Stimulated activated CD4-positive, alpha-beta T cell treated with anti-CD3 and anti-CD28 coated beads, Interleukin-4, amount 100 ng/mL, for 48 hours (primary cell): ENCODE data around the gene WWP2.
A peak's percentile ranks its signal among the peaks of the same experiment; 100 is the strongest.

ENCODE experiments used
- DNase-seq, 2 donors: peaks; one replicate each; pipeline ENCODE4 v3.0.0-alpha.2; 2020; ENCODE audit warnings: low read depth in 2 of 2

Gene WWP2

DNA sequence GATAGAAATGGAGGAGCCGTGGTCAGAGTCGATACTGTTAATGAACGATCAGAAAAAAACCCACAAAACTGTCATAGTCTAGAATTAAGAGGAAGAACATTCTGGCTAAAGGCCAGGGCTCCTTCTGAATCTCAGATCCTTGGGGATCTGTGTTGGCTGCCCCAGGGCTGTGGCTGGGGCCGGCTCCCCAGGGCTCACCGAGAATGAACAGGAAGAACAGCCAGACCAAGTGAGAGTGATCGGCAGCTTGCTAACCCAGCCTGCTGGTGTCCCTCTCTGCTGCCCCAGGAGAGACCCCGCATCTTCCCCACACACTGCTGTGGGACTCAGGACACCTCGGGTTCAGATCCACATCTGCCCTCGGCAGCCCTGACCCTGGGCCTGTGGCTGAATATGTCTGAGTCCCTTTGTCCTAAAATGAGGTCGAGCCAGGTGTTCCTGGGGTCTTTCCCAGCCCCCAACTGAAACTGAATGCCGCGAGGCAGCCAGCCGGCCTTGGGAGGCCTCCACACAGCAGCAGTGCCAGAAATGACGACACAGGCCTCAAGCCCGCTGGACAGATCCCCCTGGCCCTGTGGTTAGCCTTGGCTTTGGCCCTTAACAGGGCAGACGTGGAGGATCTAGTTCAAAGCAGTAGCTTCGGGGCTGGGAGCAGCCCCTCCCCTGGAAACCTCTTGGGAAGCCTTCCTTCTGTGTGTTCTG, 165.1 kb downstream of the WWP2 start:
- DNase-seq, result no peak

DNA sequence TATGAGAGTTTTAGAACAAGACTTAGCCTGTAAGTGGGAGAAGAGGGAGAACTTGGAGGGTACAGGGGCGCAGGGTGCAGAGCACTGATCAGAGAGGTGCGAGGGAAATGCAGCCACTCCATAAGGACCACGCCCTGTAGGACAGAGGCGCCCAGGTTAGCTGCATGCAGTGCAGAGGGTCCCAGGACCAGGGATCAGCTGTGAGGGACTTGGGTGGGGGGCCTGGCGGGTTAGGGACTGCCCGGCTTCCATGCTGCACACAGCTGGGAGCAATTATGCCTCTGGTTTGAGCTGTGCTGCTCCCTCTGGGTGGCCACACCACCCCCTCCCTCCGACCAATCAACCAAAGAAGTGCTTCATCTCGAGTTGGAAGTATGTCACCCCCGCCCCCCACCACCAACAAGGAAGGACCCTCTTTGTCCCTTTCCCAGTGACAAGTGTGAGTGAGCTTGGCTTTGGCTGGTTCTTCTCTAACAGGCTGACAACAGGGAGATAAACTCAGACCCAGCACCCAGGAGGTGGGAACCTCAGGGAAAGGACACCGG, 166.8 kb downstream of the WWP2 start:
- no peak for DNase-seq

DNA sequence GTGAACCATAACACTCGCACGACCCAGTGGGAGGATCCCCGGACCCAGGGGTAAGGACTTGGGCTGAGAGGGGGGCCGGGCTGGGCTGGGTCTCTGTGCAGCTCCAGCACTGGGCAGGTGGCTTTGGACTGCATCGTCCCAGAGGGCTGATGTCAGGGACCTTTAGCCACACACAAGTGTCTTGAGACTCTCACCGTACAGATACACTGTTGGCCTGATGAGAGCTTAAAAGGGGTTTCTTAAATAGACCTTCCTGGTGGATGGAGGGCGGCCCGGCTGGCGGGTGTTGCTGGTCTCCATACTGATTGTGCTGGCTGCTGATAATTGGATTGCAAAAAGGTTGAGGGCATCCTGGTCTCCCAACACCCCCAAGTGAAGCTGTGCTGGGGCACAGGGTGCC, 167.3 kb downstream of the WWP2 start:
- no peak for DNase-seq

DNA sequence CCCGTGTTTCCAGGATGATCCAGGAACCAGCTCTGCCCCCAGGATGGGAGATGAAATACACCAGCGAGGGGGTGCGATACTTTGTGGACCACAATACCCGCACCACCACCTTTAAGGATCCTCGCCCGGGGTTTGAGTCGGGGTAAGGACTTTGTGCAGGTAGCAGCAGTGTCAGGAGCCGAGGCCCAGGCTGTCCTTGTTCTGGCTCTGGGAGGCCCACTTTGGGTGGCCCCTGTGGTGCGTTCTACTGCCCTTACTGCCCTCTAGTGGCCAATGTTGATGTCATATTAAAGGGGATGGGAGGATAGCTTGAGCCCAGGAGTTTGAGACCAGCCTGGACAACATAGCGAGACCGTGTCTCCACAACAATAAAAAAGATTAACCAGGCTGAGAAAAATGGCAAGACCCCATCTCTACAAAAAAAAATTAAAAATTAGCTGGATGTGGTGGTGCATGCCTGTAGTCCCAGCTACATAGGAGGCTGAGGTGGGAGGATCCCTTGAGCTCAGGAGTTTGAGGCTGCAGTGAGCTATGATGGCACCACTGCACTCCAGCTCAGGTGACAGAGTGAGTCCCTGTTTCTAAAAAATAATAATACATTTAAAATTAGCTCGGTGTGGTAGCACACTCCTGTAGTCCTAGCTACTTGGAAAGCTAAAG, 168.1 kb downstream of the WWP2 start:
- DNase-seq, result peak; percentile 19 to 27

DNA sequence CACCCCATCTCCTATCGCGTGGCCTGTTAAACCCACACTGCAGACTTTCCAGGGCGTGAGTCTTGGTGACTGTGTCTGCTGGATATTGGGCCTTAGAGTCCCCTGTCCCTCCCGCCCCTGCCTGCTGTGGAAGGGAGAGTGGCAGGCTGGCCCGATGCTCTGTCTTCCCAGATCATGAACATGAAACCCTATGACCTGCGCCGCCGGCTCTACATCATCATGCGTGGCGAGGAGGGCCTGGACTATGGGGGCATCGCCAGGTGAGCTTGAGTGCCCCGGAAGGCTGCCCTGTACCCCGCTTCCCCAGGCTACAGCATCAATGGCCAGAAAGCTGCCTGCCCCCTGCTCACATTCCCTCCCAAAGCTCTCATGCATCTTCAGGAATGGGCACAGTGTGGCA, 169.5 kb downstream of the WWP2 start:
- no peak for DNase-seq

GRCh38 chr16:69932228-69932627, 170.1 kb downstream of the WWP2 start:
- no peak for DNase-seq

DNA sequence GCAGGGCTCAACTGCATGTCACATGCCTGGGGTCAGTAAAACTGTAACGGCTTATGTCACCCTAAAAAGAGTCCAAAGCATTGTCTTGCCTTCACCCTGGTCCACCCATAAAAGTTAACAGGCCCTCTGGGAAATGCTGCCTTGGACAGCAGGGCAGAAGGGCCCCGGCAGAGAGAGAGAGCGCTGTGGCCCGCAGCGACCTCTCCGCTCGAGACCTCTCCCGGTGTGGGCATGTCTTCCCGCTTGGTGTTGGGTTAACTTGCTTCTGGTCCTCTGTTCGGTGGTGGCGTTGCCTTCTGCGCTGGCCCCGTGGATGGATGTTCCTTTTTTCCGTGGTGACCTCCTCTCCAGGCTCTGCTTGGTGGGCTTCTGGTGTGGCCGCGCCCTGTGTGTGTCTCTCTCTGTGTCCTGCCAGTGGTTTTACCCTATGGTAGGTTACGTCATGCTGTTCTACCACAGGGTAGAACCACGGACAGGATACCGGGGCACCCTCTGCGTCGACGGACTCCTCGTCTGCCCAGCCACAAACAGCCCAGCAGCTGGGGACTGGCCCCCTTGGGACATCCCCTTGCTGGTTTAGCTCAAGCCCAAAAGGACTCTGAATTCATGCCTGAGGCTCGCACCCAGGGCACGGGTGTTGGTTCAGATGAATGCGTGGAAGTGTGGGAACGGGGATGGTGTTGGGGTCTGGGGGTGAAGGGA, 170.7 kb downstream of the WWP2 start:
- no peak for DNase-seq

- no peak for DNase-seq
Measured at GRCh38 chr16:69934044-69934443, 171.9 kb downstream of the WWP2 start.

GRCh38 chr16:69934751-69935150, 172.6 kb downstream of the WWP2 start:
- no peak for DNase-seq

- DNase-seq, result no peak
Measured at GRCh38 chr16:69935278-69935711, 173.2 kb downstream of the WWP2 start.

DNA sequence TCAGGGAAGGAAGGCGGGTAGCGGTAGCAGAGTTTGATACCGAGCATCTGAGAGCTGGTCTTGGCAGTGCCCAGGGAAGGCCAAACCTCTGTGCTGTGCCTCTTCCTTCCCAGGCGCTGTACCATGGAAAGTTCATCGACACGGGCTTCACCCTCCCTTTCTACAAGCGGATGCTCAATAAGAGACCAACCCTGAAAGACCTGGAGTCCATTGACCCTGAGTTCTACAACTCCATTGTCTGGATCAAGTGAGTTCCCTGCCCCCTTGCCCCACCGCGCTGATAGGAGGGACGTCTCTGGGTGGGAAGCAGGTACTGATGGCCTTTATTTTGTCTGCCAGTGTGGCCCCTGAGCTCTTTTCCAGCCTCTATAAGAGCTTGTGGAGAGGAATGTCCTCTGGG, 173.6 kb downstream of the WWP2 start:
- DNase-seq, result no peak

DNA sequence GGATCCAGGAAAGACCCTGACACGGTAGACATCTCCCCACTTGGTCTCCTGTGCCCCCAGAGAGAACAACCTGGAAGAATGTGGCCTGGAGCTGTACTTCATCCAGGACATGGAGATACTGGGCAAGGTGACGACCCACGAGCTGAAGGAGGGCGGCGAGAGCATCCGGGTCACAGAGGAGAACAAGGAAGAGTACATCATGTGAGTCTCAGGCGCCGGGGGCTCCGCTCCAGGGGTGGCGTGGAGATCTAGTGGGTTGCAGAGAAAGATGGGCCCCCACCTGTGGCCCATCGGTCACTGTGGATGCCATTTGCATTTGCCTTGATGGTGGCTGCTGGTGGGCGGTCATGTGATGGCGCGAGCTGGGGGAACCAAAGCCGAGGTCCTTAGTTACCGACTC, 174.1 kb downstream of the WWP2 start:
- no peak for DNase-seq

DNA sequence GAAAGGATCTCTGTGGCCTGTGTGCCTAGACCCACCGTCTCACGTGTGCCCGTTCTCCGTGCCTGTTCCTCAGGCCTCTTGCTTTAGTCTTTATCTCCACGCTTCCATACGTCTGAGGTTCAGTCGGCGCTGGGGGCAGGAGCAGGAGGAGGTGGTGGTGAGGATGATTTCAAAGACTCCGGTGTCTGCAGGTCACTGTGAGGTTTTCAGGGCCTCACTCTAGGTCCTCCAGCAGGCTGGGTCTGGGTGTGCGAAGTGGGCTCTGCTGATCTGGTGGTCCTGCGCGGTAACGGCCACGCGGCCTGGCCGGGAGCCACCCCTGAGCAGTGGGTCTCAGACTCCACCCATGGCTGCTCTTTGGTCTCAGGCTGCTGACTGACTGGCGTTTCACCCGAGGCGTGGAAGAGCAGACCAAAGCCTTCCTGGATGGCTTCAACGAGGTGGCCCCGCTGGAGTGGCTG, 174.6 kb downstream of the WWP2 start:
- DNase-seq, result no peak

- DNase-seq, result no peak
Measured at GRCh38 chr16:69937465-69937951, 175.4 kb downstream of the WWP2 start.

DNA sequence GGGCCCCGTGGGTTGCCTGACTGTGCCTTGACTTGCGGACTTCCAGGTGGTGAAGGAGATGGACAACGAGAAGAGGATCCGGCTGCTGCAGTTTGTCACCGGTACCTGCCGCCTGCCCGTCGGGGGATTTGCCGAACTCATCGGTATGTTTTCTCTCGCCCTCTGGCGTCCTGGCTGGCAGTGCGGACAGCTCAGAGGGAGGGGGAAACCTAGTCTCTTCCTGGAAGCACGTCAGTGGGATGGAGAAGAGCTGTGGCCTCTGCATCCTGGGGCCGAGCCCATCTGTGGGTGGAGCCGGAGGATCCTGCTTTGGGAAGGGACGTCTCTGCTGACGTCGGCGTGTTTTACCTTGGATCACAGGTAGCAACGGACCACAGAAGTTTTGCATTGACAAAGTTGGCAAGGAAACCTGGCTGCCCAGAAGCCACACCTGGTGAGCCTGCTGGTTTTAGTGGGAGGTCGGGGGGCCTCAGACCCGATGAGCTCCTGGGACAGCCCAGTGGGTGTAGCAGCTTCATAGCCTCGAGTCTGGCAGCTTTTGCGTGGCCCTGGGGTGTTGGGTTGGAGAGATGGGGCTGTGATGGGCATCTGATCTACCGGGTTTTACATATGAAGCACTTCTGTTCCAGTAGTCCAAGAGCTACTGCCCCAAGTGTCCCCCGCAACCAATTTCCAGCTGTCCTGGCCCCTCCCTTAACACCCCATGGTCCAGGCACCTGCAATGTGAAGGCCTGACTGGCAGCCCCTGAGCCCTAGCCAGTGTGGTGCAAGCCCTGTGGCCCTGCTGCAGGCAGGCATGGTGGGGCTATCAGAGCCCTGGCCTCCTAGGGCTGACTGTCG, 177.1 kb downstream of the WWP2 start:
- DNase-seq, result no peak

GRCh38 chr16:69939821-69940585, 177.9 kb downstream of the WWP2 start:
- DNase-seq, result no peak

DNA sequence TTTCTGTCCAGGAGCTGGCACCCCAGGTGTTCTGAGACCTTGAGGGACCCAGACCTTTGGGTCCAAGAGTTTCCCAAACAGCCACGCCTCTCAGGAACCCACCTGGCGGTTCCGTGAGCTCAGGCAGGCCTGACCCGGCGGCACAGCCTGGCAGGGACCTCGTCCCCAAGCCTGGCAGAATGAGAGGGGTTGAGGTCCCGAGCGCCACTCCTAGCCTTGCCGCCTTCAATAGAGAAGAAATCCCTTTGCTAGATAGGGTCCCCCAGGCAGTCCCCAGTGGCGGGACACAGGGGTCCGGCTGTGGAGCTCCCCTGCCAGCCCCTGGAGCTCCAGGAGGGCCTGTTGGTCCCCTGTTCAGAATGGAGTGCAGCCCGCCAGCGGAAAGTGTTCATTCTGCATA, 178.5 kb downstream of the WWP2 start:
- DNase-seq, result no peak

DNA sequence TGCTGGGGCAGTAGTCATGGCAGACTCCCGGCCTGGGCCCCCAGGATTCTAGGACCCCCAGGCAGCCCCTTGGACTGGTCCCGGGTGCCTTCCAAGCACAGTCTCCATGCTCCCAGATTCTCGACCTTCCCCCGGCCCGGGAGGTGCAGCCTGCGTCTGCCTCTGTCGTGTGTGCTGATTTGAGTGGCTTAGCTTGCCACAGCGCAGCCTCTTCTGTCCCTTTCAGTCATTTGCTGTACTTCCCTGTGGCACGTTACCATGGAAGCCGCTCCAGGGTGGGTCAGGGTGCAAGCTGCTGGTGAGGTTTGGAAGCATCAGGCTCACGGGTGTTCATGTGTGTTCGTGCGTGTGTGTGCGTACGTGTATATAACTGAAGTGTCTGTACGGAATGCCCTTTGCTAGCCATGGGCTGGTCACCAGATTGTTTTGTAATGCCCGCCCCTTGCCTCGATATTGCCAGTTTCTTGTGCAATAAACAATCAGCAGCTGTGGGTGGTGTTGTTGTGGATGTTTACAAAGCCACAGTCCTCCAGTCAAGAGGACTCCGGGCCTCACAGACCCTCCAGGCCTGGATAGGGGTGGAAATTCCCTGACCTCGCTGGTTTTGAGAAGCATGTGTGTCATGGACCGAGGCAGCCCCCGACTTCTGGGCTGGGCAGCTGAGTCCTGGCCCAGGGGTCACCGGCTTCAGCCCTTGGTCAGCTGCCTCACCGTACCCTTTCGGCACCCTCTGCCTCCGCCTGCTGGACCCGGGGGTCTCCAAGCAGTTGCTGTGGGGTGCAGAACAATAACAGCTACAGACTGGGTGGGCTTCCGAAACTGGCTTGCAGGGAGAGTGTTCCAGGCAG, 179.3 kb downstream of the WWP2 start:
- no peak for DNase-seq

DNA sequence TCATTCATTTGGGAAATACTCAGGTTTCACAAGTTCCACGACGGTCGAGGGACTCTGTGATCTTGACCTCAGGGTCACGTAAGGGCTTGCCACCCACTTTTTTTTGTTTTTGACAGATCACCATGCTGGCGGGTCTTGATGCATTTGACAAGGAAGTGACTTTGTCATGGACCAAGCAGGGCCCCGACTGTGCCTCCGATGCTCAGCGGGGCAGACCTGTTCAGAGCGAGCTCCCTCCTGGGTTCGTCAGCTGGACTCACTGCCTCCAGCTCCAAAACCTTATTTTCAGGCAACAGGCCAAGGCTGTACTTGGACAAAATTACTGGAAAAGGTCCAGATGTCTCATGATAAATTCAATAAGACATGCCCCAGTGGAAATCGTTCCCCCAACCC, 180.0 kb downstream of the WWP2 start:
- no peak for DNase-seq

GRCh38 chr16:69942627-69943170, 180.6 kb downstream of the WWP2 start:
- no peak for DNase-seq
